ENCODE results near the gene GABBR2.

DNA sequence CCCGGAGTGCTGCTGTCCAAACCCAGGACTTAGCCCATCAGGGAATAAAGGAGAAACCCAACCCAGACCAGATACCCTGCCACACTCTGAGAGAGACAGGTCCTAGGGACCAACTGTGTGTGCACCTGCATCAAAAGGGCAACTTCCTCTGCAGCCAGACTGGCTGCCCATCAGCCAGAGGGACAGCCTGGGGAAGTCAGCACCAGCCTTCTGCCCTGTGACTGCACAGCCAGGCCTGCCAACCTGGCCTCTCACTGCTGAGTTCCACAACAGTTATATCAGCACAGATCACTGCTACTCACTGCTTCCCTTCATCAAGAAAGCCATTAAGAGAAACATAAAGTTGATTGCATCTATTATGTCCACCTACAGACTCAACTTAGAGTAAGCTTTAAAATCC lies 18.0 kb downstream of the GABBR2 start:
- TF ChIP-seq ZNF114 (CRISPR knock-in tag; IDR thresholded peaks at IDR 0.05) (no peak), EZH2 (IDR thresholded peaks at IDR 0.05; ENCODE audit: low read depth, unreplicated experiment) (no peak), EZH2phosphoT487 (IDR thresholded peaks at IDR 0.05; ENCODE audit: unreplicated experiment) (no peak), JUNB (IDR thresholded peaks at IDR 0.05; ENCODE audit: unreplicated experiment) (no peak), POLR2AphosphoS5 (IDR thresholded peaks at IDR 0.05; ENCODE audit: low read depth) (no peak), CREB1 (CRISPR knock-in tag; IDR thresholded peaks at IDR 0.05; ENCODE audit: low read depth) (no peak), ZNF331 (CRISPR knock-in tag; IDR thresholded peaks at IDR 0.05; ENCODE audit: low read depth) (no peak), REST (IDR thresholded peaks at IDR 0.05; ENCODE audit: unreplicated experiment) (no peak), NANOG (IDR thresholded peaks at IDR 0.05; ENCODE audit: borderline replicate concordance) (no peak)
- TF ChIP-seq, protein P1, sequence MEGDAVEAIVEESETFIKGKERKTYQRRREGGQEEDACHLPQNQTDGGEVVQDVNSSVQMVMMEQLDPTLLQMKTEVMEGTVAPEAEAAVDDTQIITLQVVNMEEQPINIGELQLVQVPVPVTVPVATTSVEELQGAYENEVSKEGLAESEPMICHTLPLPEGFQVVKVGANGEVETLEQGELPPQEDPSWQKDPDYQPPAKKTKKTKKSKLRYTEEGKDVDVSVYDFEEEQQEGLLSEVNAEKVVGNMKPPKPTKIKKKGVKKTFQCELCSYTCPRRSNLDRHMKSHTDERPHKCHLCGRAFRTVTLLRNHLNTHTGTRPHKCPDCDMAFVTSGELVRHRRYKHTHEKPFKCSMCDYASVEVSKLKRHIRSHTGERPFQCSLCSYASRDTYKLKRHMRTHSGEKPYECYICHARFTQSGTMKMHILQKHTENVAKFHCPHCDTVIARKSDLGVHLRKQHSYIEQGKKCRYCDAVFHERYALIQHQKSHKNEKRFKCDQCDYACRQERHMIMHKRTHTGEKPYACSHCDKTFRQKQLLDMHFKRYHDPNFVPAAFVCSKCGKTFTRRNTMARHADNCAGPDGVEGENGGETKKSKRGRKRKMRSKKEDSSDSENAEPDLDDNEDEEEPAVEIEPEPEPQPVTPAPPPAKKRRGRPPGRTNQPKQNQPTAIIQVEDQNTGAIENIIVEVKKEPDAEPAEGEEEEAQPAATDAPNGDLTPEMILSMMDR (conservative IDR thresholded peaks at IDR 0.05; ENCODE audit: low read depth in 2 of 2), result no peak
- TF ChIP-seq, protein P2, sequence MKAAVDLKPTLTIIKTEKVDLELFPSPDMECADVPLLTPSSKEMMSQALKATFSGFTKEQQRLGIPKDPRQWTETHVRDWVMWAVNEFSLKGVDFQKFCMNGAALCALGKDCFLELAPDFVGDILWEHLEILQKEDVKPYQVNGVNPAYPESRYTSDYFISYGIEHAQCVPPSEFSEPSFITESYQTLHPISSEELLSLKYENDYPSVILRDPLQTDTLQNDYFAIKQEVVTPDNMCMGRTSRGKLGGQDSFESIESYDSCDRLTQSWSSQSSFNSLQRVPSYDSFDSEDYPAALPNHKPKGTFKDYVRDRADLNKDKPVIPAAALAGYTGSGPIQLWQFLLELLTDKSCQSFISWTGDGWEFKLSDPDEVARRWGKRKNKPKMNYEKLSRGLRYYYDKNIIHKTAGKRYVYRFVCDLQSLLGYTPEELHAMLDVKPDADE (IDR thresholded peaks at IDR 0.05), result no peak

Measured in GM23338 (cell line).